ENCODE measurements around the gene PCSK6. TPM values are rescaled to one million over a fixed set of nuclear protein-coding genes. Genes with fewer than 3 reads are reported as not detected.

The PCSK6 gene
- total and polyA plus RNA-seq, 8 donors: 2.8 to 91.5 (median 17.8) TPM

DNA sequence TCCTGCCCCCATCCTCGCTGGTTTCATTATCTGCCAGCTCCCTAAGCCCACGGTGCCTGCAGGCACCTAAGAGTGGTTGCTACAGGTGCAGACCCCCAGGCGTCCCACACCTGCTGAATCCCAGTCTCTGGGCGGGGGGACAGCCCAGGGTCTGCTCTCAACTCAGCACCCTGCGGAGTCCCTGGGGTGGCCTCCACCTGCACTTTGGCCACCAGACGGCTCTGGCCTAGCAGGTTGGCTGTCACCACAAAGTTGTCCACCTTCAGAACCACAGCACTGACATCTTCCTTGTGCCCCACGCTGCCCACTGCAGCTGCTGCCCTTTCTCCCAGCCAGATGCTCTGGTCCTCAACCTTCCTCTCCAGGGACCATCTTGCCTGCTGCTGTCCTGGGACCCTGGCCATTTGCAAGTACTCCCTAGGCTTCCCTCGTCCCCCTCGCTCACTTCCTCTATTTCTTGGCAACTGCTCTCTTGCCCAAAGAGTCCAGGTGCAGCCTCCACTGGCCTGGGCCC is 159.6 kb downstream of the PCSK6 start:
- 83 to 89% (median 87%) methylated on average over 9 of the region's 9 CpGs for WGBS, 5 donors
- TF ChIP-seq, protein P1, sequence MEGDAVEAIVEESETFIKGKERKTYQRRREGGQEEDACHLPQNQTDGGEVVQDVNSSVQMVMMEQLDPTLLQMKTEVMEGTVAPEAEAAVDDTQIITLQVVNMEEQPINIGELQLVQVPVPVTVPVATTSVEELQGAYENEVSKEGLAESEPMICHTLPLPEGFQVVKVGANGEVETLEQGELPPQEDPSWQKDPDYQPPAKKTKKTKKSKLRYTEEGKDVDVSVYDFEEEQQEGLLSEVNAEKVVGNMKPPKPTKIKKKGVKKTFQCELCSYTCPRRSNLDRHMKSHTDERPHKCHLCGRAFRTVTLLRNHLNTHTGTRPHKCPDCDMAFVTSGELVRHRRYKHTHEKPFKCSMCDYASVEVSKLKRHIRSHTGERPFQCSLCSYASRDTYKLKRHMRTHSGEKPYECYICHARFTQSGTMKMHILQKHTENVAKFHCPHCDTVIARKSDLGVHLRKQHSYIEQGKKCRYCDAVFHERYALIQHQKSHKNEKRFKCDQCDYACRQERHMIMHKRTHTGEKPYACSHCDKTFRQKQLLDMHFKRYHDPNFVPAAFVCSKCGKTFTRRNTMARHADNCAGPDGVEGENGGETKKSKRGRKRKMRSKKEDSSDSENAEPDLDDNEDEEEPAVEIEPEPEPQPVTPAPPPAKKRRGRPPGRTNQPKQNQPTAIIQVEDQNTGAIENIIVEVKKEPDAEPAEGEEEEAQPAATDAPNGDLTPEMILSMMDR (IDR thresholded peaks at IDR 0.05): no peak
- TF ChIP-seq EP300 (IDR thresholded peaks at IDR 0.05) (no peak), POLR2AphosphoS5 (IDR thresholded peaks at IDR 0.05) (no peak), POLR2A (IDR thresholded peaks at IDR 0.05) (no peak)
- Histone ChIP-seq H3K27me3 (peaks cover 0 to 15% (median 0%) of the 10 kb centered on the region in 3 donors), H3K36me3 (peaks cover 0 to 26% (median 0%) of the 10 kb centered on the region in 4 donors), H3K4me1 (peaks cover 0 to 2% (median 0%) of the 10 kb centered on the region in 4 donors), H3K27ac (no peak overlapping the region), H3K4me3 (no peak overlapping the region), H3K9me3 (no peaks in the 10 kb centered on the region)
- DNase-seq: no peak
- intact Hi-C loops (cut with DNase I; ENCODE audit: low total_unique reads): no loop called here

DNA sequence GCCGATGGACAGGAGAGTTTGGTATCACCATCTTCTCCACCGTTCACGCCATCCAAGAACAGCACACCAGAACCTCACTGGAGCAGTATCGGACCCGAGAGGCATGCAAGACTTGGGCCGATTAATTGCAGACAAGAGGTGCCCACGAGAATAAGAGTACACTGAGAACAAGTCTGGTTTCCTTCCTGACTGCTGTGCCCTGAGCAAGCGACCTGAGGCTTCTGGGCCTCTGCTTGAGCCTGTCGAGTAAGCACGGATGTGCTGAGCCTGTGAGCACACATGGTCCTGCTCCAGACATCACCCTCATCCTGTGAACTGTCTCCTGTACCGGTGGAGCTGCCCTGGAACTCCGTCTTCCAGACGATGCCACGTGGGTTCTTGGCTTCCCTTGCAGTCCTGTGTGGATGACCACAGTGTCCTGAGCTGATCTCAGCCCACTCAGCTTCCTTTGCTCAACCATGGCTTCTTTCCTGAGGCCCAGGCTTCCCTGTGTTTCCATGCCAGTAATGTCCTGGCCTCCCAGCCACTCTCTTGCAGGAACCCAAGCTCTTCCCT is 160.1 kb downstream of the PCSK6 start:
- no peak overlapping the region for H3K27ac ChIP-seq
- peaks cover 0 to 15% (median 0%) of the 10 kb centered on the region in 3 donors for H3K27me3 ChIP-seq
- TF ChIP-seq POLR2AphosphoS5 (IDR thresholded peaks at IDR 0.05) (no peak), POLR2A (IDR thresholded peaks at IDR 0.05) (no peak), EP300 (IDR thresholded peaks at IDR 0.05) (no peak)
- intact Hi-C loops (cut with DNase I; ENCODE audit: low total_unique reads): no loop called here
- H3K4me3 ChIP-seq: no peak overlapping the region
- peaks cover 0 to 31% (median 0%) of the 10 kb centered on the region in 4 donors for H3K36me3 ChIP-seq
- H3K4me1 ChIP-seq: peaks cover 0 to 4% (median 0%) of the 10 kb centered on the region in 4 donors
- WGBS, 5 donors: 79 to 84% (median 82%) methylated on average over 14 of the region's 14 CpGs
- no peak for DNase-seq
- H3K9me3 ChIP-seq: no peaks in the 10 kb centered on the region

DNA sequence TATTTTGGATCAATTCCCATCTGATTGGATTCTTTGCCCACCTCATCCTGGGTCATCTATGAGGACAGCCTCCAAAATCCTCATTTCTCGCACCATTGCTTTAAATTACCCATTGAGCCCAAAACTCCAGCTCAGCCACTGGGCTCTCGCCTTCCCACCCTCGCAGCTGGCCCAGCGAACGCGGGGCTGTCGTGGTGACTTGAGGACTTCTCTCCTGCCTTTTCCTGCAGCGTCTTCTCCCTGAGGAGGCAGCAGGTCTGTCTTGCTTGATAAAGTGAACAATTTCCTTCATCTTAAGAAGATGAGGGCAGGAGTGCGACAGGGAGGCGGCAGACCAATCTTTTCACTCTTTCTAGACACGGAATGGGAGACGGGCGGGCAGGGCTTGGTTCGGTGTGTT is 161.5 kb downstream of the PCSK6 start:
- peaks cover 0 to 42% (median 0%) of the 10 kb centered on the region in 4 donors for H3K36me3 ChIP-seq
- peaks cover 0 to 17% (median 0%) of the 10 kb centered on the region in 3 donors for H3K27me3 ChIP-seq
- no peaks in the 10 kb centered on the region for H3K9me3 ChIP-seq
- TF ChIP-seq POLR2A (IDR thresholded peaks at IDR 0.05): no peak
- TF ChIP-seq EP300 (IDR thresholded peaks at IDR 0.05): no peak
- TF ChIP-seq, protein P1 (IDR thresholded peaks at IDR 0.05): no peak
- TF ChIP-seq POLR2AphosphoS5 (IDR thresholded peaks at IDR 0.05): no peak
- H3K4me3 ChIP-seq: no peak overlapping the region
- 87 to 93% (median 90%) methylated on average over 14 of the region's 14 CpGs for WGBS, 5 donors
- peaks cover 0 to 4% (median 0%) of the 10 kb centered on the region in 4 donors for H3K4me1 ChIP-seq
- DNase-seq: no peak
- no peak overlapping the region for H3K27ac ChIP-seq
- intact Hi-C loops (cut with DNase I; ENCODE audit: low total_unique reads): no loop called here

DNA sequence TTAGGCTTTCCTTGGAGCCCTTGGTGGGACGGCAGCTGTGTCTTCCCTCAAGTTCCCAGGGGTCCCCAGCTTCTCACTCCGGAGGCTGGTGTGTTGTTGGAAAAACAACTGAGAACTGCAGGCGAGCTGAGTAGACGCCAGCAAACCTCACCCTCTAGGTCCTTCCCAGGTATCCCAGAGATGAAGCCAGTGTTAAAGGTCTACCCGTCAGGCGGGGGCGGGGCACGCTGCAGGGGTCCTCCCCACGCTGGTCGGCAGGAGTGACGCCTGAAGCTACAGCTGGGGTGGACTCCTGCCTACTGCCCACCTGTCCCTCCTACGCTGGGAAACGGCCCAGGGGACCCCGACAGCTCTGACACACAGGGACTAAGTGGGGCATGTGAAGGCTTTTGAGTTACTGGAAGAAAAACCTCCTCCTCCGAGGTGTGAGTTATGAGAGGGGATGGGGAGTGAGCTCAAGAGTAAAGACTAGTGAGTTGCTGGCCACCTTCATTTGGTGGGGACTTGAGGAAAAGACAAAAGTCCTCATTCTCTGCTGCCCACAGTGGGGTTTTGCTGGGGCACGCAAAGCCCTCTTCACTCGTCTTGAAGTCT is 162.3 kb downstream of the PCSK6 start:
- Histone ChIP-seq H3K27me3 (peaks cover 0 to 24% (median 0%) of the 10 kb centered on the region in 3 donors), H3K36me3 (peaks cover 0 to 50% (median 0%) of the 10 kb centered on the region in 4 donors), H3K9me3 (no peaks in the 10 kb centered on the region), H3K4me3 (no peak overlapping the region), H3K27ac (no peak overlapping the region), H3K4me1 (peaks cover 0 to 4% (median 0%) of the 10 kb centered on the region in 4 donors)
- 78 to 84% (median 83%) methylated on average over 14 to 17 of the region's 17 CpGs for WGBS, 5 donors
- intact Hi-C loops (cut with DNase I; ENCODE audit: low total_unique reads): no loop called here
- no peak for DNase-seq
- TF ChIP-seq, protein P1 (IDR thresholded peaks at IDR 0.05): no peak
- TF ChIP-seq EP300 (IDR thresholded peaks at IDR 0.05) (no peak), POLR2AphosphoS5 (IDR thresholded peaks at IDR 0.05) (no peak), POLR2A (IDR thresholded peaks at IDR 0.05) (no peak)

All from stomach (tissue), 9 donors.